BJ (cell line): Measurements from ENCODE around the gene SLC25A18. TPM values are rescaled to one million over a fixed set of nuclear protein-coding genes. Genes with fewer than 3 reads are reported as not detected.

Source experiments
- CTCF ChIA-PET: fragments of 350-600 bp; formaldehyde crosslinking; extraction: SDS; loops from one replicate; lab custom pipeline; 2021; ENCODE audit warnings: antibody characterized with exemption, inconsistent platforms; lab: Yijun Ruan, JAX
- POLR2A ChIA-PET: fragments of 300-600 bp; sonication (Branson Sonifier 250); formaldehyde crosslinking; extraction: SDS; loops from one replicate; lab custom pipeline; 2021; ENCODE audit warnings: antibody characterized with exemption; lab: Charles Lee
- DNase-seq: peaks from one replicate; pipeline ENCODE4 v3.0.0-alpha.2; 2011; ENCODE audit warnings: low read depth
- H3K27me3 ChIP-seq: 2 replicates; pipeline ENCODE4 v1.6.0; 2011; ENCODE audit warnings: low read length; ENCODE audit not compliant: control insufficient read depth, insufficient read depth
- H3K36me3 ChIP-seq: 2 replicates; pipeline ENCODE4 v1.5.1; 2011; ENCODE audit warnings: low read length; ENCODE audit not compliant: control insufficient read depth, insufficient read depth
- H3K4me3 ChIP-seq: 2 replicates; pipeline ENCODE4 v1.5.1; 2011; ENCODE audit warnings: low read depth, mild to moderate bottlenecking, control low read depth, low read length
- CTCF ChIP-seq: IDR thresholded peaks from 2 replicates; pipeline ENCODE4 v1.5.1; 2011; ENCODE audit warnings: low read depth, mild to moderate bottlenecking, control low read depth, inconsistent platforms, low read length, moderate library complexity; ENCODE audit not compliant: insufficient read depth
- polyA plus RNA-seq: library from polyadenylated mRNA; depleted of rRNA; stranded (reverse); fragments of >200 nt; gene quantifications from 2 replicates; pipeline ENCODE4 v1.2.3, GENCODE V29; 2011

The SLC25A18 gene
- polyA plus RNA-seq, 1 experiment = 0.07 TPM

DNA sequence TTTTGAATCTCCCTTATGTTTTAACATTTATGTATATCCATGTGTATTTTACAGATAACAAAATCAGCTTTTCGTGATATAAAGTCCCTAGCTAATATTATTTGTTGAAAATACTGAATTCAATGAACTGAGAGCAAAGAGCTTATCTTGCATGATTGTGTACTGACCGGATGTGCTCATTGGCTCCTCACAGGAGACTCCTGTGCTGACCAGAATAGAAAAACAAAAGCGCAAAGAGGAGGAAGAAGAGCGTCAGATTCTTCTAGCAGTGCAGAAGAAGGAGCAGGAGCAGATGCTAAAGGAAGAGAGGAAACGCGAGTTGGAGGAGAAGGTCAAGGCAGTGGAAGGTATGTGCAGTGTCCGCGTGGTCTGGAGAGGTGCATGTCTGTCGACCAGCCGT, 39.4 kb upstream of the SLC25A18 start:
- ChIA-PET CTCF (no interaction called here), POLR2A (no interaction called here)
- no peaks in the 10 kb centered on the region for H3K36me3 ChIP-seq
- no peak for DNase-seq
- no peak for TF ChIP-seq CTCF
- H3K4me3 ChIP-seq = no peak overlapping the region
- no peaks in the 10 kb centered on the region for H3K27me3 ChIP-seq

- ChIA-PET CTCF (interaction anchor here (0.9 to 2.4 kb wide), 4 partner anchors 8 to 365 kb away, joined by 3 to 7 read pairs (median 4); no protein-coding TSS in a partner anchor), POLR2A (no interaction called here)
- TF ChIP-seq CTCF = no peak
- Histone ChIP-seq H3K27me3 (no peaks in the 10 kb centered on the region), H3K4me3 (no peak overlapping the region), H3K36me3 (no peaks in the 10 kb centered on the region)
- no peak for DNase-seq
These were observed 27.0 kb upstream of the SLC25A18 start for GRCh38 chr22:17536269-17536668.

- Histone ChIP-seq H3K4me3 (no peak overlapping the region), H3K36me3 (no peaks in the 10 kb centered on the region), H3K27me3 (no peaks in the 10 kb centered on the region; the same call in 1 of the 2 replicates)
- no peak for DNase-seq
- POLR2A ChIA-PET = interaction anchor here (0.6 kb wide), 1 partner anchor 366 kb away, joined by 3 read pairs; no protein-coding TSS in a partner anchor
- TF ChIP-seq CTCF = no peak
- CTCF ChIA-PET = interaction anchor here (0.9 to 2.4 kb wide), 5 partner anchors 9 to 366 kb away, joined by 3 to 7 read pairs (median 5); no protein-coding TSS in a partner anchor
These were observed 26.1 kb upstream of the SLC25A18 start for GRCh38 chr22:17537155-17537554.

- no peak overlapping the region for H3K4me3 ChIP-seq
- H3K27me3 ChIP-seq = no peaks in the 10 kb centered on the region; the same call in 1 of the 2 replicates
- no peaks in the 10 kb centered on the region for H3K36me3 ChIP-seq
- TF ChIP-seq CTCF = no peak
- ChIA-PET CTCF (no interaction called here), POLR2A (no interaction called here)
- DNase-seq = no peak
These were observed 22.8 kb upstream of the SLC25A18 start for GRCh38 chr22:17540481-17540880.

GRCh38 chr22:17541476-17541875, 21.8 kb upstream of the SLC25A18 start:
- no peak for TF ChIP-seq CTCF
- Histone ChIP-seq H3K4me3 (no peak overlapping the region), H3K27me3 (no peaks in the 10 kb centered on the region; the same call in 1 of the 2 replicates), H3K36me3 (no peaks in the 10 kb centered on the region)
- ChIA-PET CTCF (no interaction called here), POLR2A (no interaction called here)
- no peak for DNase-seq
